GM18858 (cell line): Measurements from ENCODE around the gene TRIM17.
"Not testable (repeated sequence)": the region's sequence is repeated elsewhere in the genome, so short reads cannot be mapped to it uniquely, and the experiment has no call there.

Experiments used
- ATAC-seq: cut with Tn5 transposase; IDR thresholded peaks from one replicate; pipeline ENCODE4 v1.9.1; 2021; ENCODE audit not compliant: unreplicated experiment

TRIM17 gene

GRCh38 chr1:228448372-228448771 is 31.7 kb upstream of the TRIM17 start:
- no peak for ATAC-seq

- ATAC-seq = no peak
Measured at GRCh38 chr1:228446852-228447251, 30.2 kb upstream of the TRIM17 start.

GRCh38 chr1:228445843-228446650 is 29.4 kb upstream of the TRIM17 start:
- ATAC-seq = peak; percentile 66

GRCh38 chr1:228445490-228445842 is 28.8 kb upstream of the TRIM17 start:
- no peak for ATAC-seq

GRCh38 chr1:228443395-228443794 is 26.7 kb upstream of the TRIM17 start:
- ATAC-seq = no peak

- ATAC-seq = no peak
Measured at GRCh38 chr1:228440761-228441500, 24.3 kb upstream of the TRIM17 start.

GRCh38 chr1:228438266-228438665 is 21.6 kb upstream of the TRIM17 start:
- ATAC-seq = no peak

GRCh38 chr1:228437424-228437962 is 20.8 kb upstream of the TRIM17 start:
- no peak for ATAC-seq

- ATAC-seq = no peak
Measured at GRCh38 chr1:228434689-228435088, 18.0 kb upstream of the TRIM17 start.

- not testable (repeated sequence) for ATAC-seq
Measured at GRCh38 chr1:228433337-228434053, 16.8 kb upstream of the TRIM17 start.

GRCh38 chr1:228430243-228430642 is 13.6 kb upstream of the TRIM17 start:
- ATAC-seq = no peak

- no peak for ATAC-seq
Measured at GRCh38 chr1:228429698-228430097, 13.0 kb upstream of the TRIM17 start.

GRCh38 chr1:228429007-228429406 is 12.3 kb upstream of the TRIM17 start:
- ATAC-seq = no peak

- no peak for ATAC-seq
Measured at GRCh38 chr1:228428412-228428811, 11.8 kb upstream of the TRIM17 start.

GRCh38 chr1:228426518-228427175 is 10.0 kb upstream of the TRIM17 start:
- ATAC-seq = no peak

- ATAC-seq = no peak
Measured at GRCh38 chr1:228424685-228425660, 8.3 kb upstream of the TRIM17 start.

- ATAC-seq = no peak
Measured at GRCh38 chr1:228423404-228424053, 6.9 kb upstream of the TRIM17 start.

GRCh38 chr1:228420968-228421826 is 4.5 kb upstream of the TRIM17 start:
- ATAC-seq = no peak
